Measurements from ENCODE around the gene NLGN4Y. TPM values are rescaled to one million over a fixed set of nuclear protein-coding genes. Genes with fewer than 3 reads are reported as not detected.

NLGN4Y gene
- total RNA-seq, 4 donors from 2014 or later = 18.1 to 18.9 TPM; not detected in 2

- Histone ChIP-seq H3K27ac (no peak overlapping the region), H3K4me1 (peaks cover 0 to 25% (median 0%) of the 10 kb centered on the region in 3 donors), H3K27me3 (no peaks in the 10 kb centered on the region), H3K9me3 (no peaks in the 10 kb centered on the region), H3K4me3 (peak overlapping the region in 1 of 4 donors; percentile 57), H3K36me3 (no peaks in the 10 kb centered on the region)
- WGBS, 2 donors = 26% methylated on average over 6 of the region's 14 CpGs; no CpG with 5 or more reads in 1 of the 2 donors
- DNase-seq = no peak
- intact Hi-C loops (cut with DNase I) = no loop called here
- TF ChIP-seq CTCF (IDR thresholded peaks at IDR 0.05) = no peak
- no peak for TF ChIP-seq POLR2A (IDR thresholded peaks at IDR 0.05)
Observed at GRCh38 chrY:14522379-14522950, 1.9 kb upstream of the NLGN4Y start.

- no peaks in the 10 kb centered on the region for H3K36me3 ChIP-seq
- intact Hi-C loops (cut with DNase I) = no loop called here
- no peak for DNase-seq
- H3K4me1 ChIP-seq = peaks cover 0 to 25% (median 0%) of the 10 kb centered on the region in 3 donors
- H3K27me3 ChIP-seq = no peaks in the 10 kb centered on the region
- H3K4me3 ChIP-seq = peak overlapping the region in 2 of 4 donors; percentile 46 to 57
- peak overlapping the region in 1 of 4 donors; percentile 68 for H3K27ac ChIP-seq
- no peaks in the 10 kb centered on the region for H3K9me3 ChIP-seq
- TF ChIP-seq POLR2A (IDR thresholded peaks at IDR 0.05) (no peak), CTCF (IDR thresholded peaks at IDR 0.05) (no peak)
- WGBS, 2 donors = 25% methylated on average over 4 of the region's 31 CpGs; no CpG with 5 or more reads in 1 of the 2 donors
Observed at GRCh38 chrY:14523491-14524271, 648 bp upstream of the NLGN4Y start.

GRCh38 chrY:14525315-14525714 lies 986 bp downstream of the NLGN4Y start:
- no peak for DNase-seq

GRCh38 chrY:14528361-14528760 lies 4.0 kb downstream of the NLGN4Y start:
- DNase-seq = no peak
- Histone ChIP-seq H3K4me1 (peaks cover 0 to 14% (median 0%) of the 10 kb centered on the region in 3 donors), H3K9me3 (no peaks in the 10 kb centered on the region), H3K27ac (no peak overlapping the region), H3K4me3 (no peak overlapping the region), H3K36me3 (no peaks in the 10 kb centered on the region), H3K27me3 (no peaks in the 10 kb centered on the region)
- TF ChIP-seq POLR2A (IDR thresholded peaks at IDR 0.05) = no peak
- no peak for TF ChIP-seq CTCF (IDR thresholded peaks at IDR 0.05)
- intact Hi-C loops (cut with DNase I) = no loop called here
- 77% methylated on average over 7 of the region's 7 CpGs; no CpG with 5 or more reads in 1 of the 2 donors for WGBS, 2 donors

More at GRCh38 chrY:14525315-14525714, 986 bp downstream of the NLGN4Y start:
- intact Hi-C loops (cut with DNase I) = no loop called here
- 3% methylated on average over 7 of the region's 13 CpGs; no CpG with 5 or more reads in 1 of the 2 donors for WGBS, 2 donors
- H3K4me1 ChIP-seq = peaks cover 0 to 25% (median 0%) of the 10 kb centered on the region in 3 donors
- TF ChIP-seq POLR2A (IDR thresholded peaks at IDR 0.05) = no peak
- peak in 1 of 6 experiments; percentile 31 for TF ChIP-seq CTCF (IDR thresholded peaks at IDR 0.05)
- H3K27me3 ChIP-seq = no peaks in the 10 kb centered on the region
- H3K9me3 ChIP-seq = no peaks in the 10 kb centered on the region
- no peaks in the 10 kb centered on the region for H3K36me3 ChIP-seq
- peak overlapping the region in 2 of 4 donors; percentile 46 to 57 for H3K4me3 ChIP-seq
- peak overlapping the region in 2 of 4 donors; percentile 68 to 73 for H3K27ac ChIP-seq

- H3K4me1 ChIP-seq = no peaks in the 10 kb centered on the region
- no peaks in the 10 kb centered on the region for H3K36me3 ChIP-seq
- no peak overlapping the region for H3K27ac ChIP-seq
- no peak overlapping the region for H3K4me3 ChIP-seq
- DNase-seq = no peak
- no peaks in the 10 kb centered on the region for H3K9me3 ChIP-seq
- no peaks in the 10 kb centered on the region for H3K27me3 ChIP-seq
- no peak for TF ChIP-seq POLR2A (IDR thresholded peaks at IDR 0.05)
- no peak for TF ChIP-seq CTCF (IDR thresholded peaks at IDR 0.05)
- intact Hi-C loops (cut with DNase I) = no loop called here
Observed at GRCh38 chrY:14536703-14537102, 12.4 kb downstream of the NLGN4Y start.
